K562 (cell line): ENCODE results near the gene FBXO48. TPM values are rescaled to one million over a fixed set of nuclear protein-coding genes. Genes with fewer than 3 reads are reported as not detected.

Experiments used
- ATAC-seq: fragments of 200-7000 bp; cut with Tn5 transposase; 3 replicates; pipeline ENCODE4 v1.9.1; 2020; ENCODE audit warnings: moderate library complexity
- BruUV-seq: library from RNA; stranded (reverse); fragments of 400-500 nt; replicated peaks from 2 replicates; lab custom pipeline; 2021; lab: Mats Ljungman, UMichigan
- CTCF ChIA-PET: fragments of 300-600 bp; formaldehyde crosslinking; extraction: SDS; loops from one replicate; lab custom pipeline; 2021; ENCODE audit warnings: low intra/inter-chr PET ratio; lab: Yijun Ruan, JAX
- POLR2A ChIA-PET: fragments of 300-600, 350-650 bp; sonication (Branson Sonifier 250); formaldehyde crosslinking; extraction: SDS; loops from one replicate; lab custom pipeline; 2021; ENCODE audit warnings: antibody characterized with exemption, inconsistent platforms; lab: Yijun Ruan, JAX
- DNase-seq, 4 experiments: peaks; one replicate each; pipeline versions ENCODE4 v3.0.0 to v3.0.0-alpha.2; 2011 to 2018; ENCODE audit warnings: low spot score in 3 of 4, mixed read lengths in 3 of 4; ENCODE audit errors: extremely low read depth in 1 of 4
- FAIRE-seq: peaks from 2 replicates; lab custom pipeline; 2011; peaks lifted over from hg19 to GRCh38; lab: Jason Lieb, UNC
- H2AFZ ChIP-seq: 2 replicates; pipeline ENCODE4 v1.6.0; 2011; ENCODE audit warnings: low read depth, low read length, control low read depth, inconsistent platforms
- H3K27ac ChIP-seq: fragments of 200-600 bp; 3 replicates; pipeline ENCODE4 v1.8.0; 2011; ENCODE audit warnings: low read depth, mild to moderate bottlenecking, control low read depth, inconsistent platforms, low read length, moderate library complexity, mixed read lengths; ENCODE audit errors: extremely low read depth
- H3K27me3 ChIP-seq, 2 experiments: fragments of 300-600 bp in 1 of 2; 2 replicates in 1 of 2; 3 replicates in 1 of 2; pipeline versions ENCODE4 v1.6.0 to v1.8.0; 2011; ENCODE audit warnings: inconsistent platforms in 2 of 2, low read length in 2 of 2, mild to moderate bottlenecking in 1 of 2, mixed read lengths in 1 of 2, moderate library complexity in 1 of 2; ENCODE audit not compliant: control insufficient read depth in 2 of 2, insufficient read depth in 2 of 2
- H3K36me3 ChIP-seq: fragments of 300-600 bp; 3 replicates; pipeline ENCODE4 v1.8.0; 2011; ENCODE audit warnings: mild to moderate bottlenecking, low read length, inconsistent platforms; ENCODE audit not compliant: control insufficient read depth, insufficient read depth
- H3K4me1 ChIP-seq, 2 experiments: fragments of 200-600 bp in 1 of 2; replicated peaks in 1 of 2; 2 replicates in 1 of 2; 3 replicates in 1 of 2; pipeline versions ENCODE4 v1.5.1 to v1.8.0; 2011; ENCODE audit warnings: inconsistent platforms in 2 of 2, low read length in 2 of 2, mild to moderate bottlenecking in 1 of 2, mixed read lengths in 1 of 2, moderate library complexity in 1 of 2; ENCODE audit not compliant: control insufficient read depth in 2 of 2, insufficient read depth in 2 of 2
- H3K4me2 ChIP-seq: 2 replicates; pipeline ENCODE4 v1.6.1; 2011; ENCODE audit warnings: low read length, control low read depth, inconsistent platforms, mixed read lengths; ENCODE audit not compliant: insufficient read depth
- H3K4me3 ChIP-seq: fragments of 200-600 bp; sonication (generic), shearing (Covaris generic); 2 replicates; pipeline ENCODE4 v1.5.1; 2016; ENCODE audit warnings: control low read depth, inconsistent platforms
- H3K79me2 ChIP-seq: fragments of 200-600 bp; 3 replicates; pipeline ENCODE4 v1.8.0; 2011; ENCODE audit warnings: low read length, inconsistent platforms; ENCODE audit not compliant: control insufficient read depth, insufficient read depth
- H3K9ac ChIP-seq, 2 experiments: 2 replicates each; pipeline versions ENCODE4 v1.6.0 to v1.6.1; 2011; ENCODE audit warnings: low read depth in 2 of 2, low read length in 2 of 2, control low read depth in 1 of 2, inconsistent platforms in 1 of 2, mild to moderate bottlenecking in 1 of 2, mixed read lengths in 1 of 2; ENCODE audit not compliant: insufficient read depth in 1 of 2
- H3K9me1 ChIP-seq: one replicate; pipeline ENCODE4 v1.6.0; 2011; ENCODE audit warnings: inconsistent platforms, mild to moderate bottlenecking, low read length, moderate library complexity; ENCODE audit not compliant: control insufficient read depth, insufficient read depth
- H3K9me3 ChIP-seq: replicated peaks from 2 replicates; pipeline ENCODE4 v1.5.1; 2011; ENCODE audit warnings: low read depth, low read length, inconsistent platforms; ENCODE audit not compliant: control insufficient read depth, insufficient read depth
- H4K20me1 ChIP-seq: replicated peaks from 2 replicates; pipeline ENCODE4 v1.6.1; 2011; ENCODE audit warnings: low read length, inconsistent platforms, mixed read lengths; ENCODE audit not compliant: control insufficient read depth, insufficient read depth
- BHLHE40 ChIP-seq: IDR thresholded peaks from 2 replicates; pipeline ENCODE4 v1.6.1; 2011; ENCODE audit warnings: low read length, improper control_type of control experiment
- DEAF1 ChIP-seq: fragments of 450-650 bp; formaldehyde crosslinking; IDR thresholded peaks from 2 replicates; pipeline ENCODE4 v1.4.0; 2020; ENCODE audit warnings: mild to moderate bottlenecking, moderate library complexity
- HDAC8 ChIP-seq: fragments of 450-650 bp; IDR thresholded peaks from 2 replicates; pipeline ENCODE4 v1.6.1; 2016; ENCODE audit warnings: mild to moderate bottlenecking, missing genetic modification characterization, moderate library complexity, missing compliant biosample characterization
- JUNB ChIP-seq: fragments of 450-650 bp; formaldehyde crosslinking; conservative IDR thresholded peaks from 2 replicates; pipeline ENCODE4 v1.4.0; 2020; ENCODE audit warnings: mild to moderate bottlenecking
- KAT2B ChIP-seq: IDR thresholded peaks from one replicate; pipeline ENCODE4 v1.6.1; 2012; ENCODE audit warnings: low read depth, mild to moderate bottlenecking, control low read depth, inconsistent platforms, low read length, moderate library complexity
- KDM4B ChIP-seq, 2 experiments: fragments of 450-650 bp in 1 of 2; sonication (generic) in 1 of 2; IDR thresholded peaks; 2 replicates each; pipeline ENCODE4 v1.6.1; 2016 to 2017; ENCODE audit warnings: borderline replicate concordance in 2 of 2, antibody characterized with exemption in 1 of 2, low read depth in 1 of 2, mild to moderate bottlenecking in 1 of 2
- MAZ ChIP-seq, 2 experiments: fragments of 450-650 bp in 1 of 2; sonication (generic) in 1 of 2; formaldehyde crosslinking; IDR thresholded peaks in 1 of 2; conservative IDR thresholded peaks in 1 of 2; 2 replicates each; pipeline versions ENCODE4 v1.4.0 to v1.5.0; 2020; ENCODE audit warnings: mild to moderate bottlenecking in 1 of 2, missing genetic modification reagents in 1 of 2
- MYNN ChIP-seq, 2 experiments: sonication (generic); formaldehyde crosslinking in 1 of 2; IDR thresholded peaks; 2 replicates each; pipeline versions ENCODE4 v1.5.0 to v1.6.1; 2016 to 2020; ENCODE audit warnings: antibody characterized with exemption in 1 of 2, missing genetic modification reagents in 1 of 2
- NCOA4 ChIP-seq: fragments of 450-650 bp; IDR thresholded peaks from 2 replicates; pipeline ENCODE4 v1.6.1; 2018; ENCODE audit warnings: mild to moderate bottlenecking; ENCODE audit not compliant: partially characterized antibody
- NFE2 ChIP-seq: IDR thresholded peaks from 2 replicates; pipeline ENCODE4 v1.6.1; 2014; ENCODE audit warnings: antibody characterized with exemption, low read depth
- TAL1 ChIP-seq: fragments of 450-650 bp; IDR thresholded peaks from 2 replicates; pipeline ENCODE4 v1.6.1; 2016; ENCODE audit warnings: mild to moderate bottlenecking
- TEAD1 ChIP-seq, 2 experiments: fragments of 450-650 bp in 1 of 2; sonication (generic) in 1 of 2; formaldehyde crosslinking; IDR thresholded peaks; 2 replicates each; pipeline versions ENCODE4 v1.4.0 to v1.8.0; 2020 to 2022; ENCODE audit warnings: mild to moderate bottlenecking in 2 of 2, missing genetic modification reagents in 1 of 2
- ZBTB2 ChIP-seq: fragments of 450-650 bp; IDR thresholded peaks from 2 replicates; pipeline ENCODE4 v1.6.1; 2016; ENCODE audit warnings: antibody characterized with exemption
- ZNF174 ChIP-seq: fragments of 250-450 bp; sonication (Bioruptor Pico); IDR thresholded peaks from 2 replicates; pipeline ENCODE4 v1.4.0; 2020; ENCODE audit warnings: mild to moderate bottlenecking
- ZNF311 ChIP-seq: fragments of 250-450 bp; sonication (Bioruptor Pico); IDR thresholded peaks from 2 replicates; pipeline ENCODE4 v1.4.0; 2020; ENCODE audit warnings: mild to moderate bottlenecking, moderate library complexity
- ZNF75A ChIP-seq: fragments of 450-650 bp; formaldehyde crosslinking; IDR thresholded peaks from 2 replicates; pipeline ENCODE4 v1.4.0; 2020; ENCODE audit warnings: mild to moderate bottlenecking
- ZNF79 ChIP-seq: fragments of 250-450 bp; sonication (Bioruptor Pico); IDR thresholded peaks from 2 replicates; pipeline ENCODE4 v1.4.0; 2020; ENCODE audit warnings: low read depth, mild to moderate bottlenecking, moderate library complexity
- WGBS: fragments of 100-300 bp; shearing (Covaris generic); methylation state at CpG from one replicate; pipeline ENCODE4 v1.1.6; 2016; ENCODE audit warnings: low coverage, mixed read lengths; ENCODE audit not compliant: insufficient coverage; ENCODE audit errors: missing lambda C conversion rate; 5-methylcytosine and 5-hydroxymethylcytosine counted together
- in situ Hi-C: fragments of 300-500 bp; cut with MboI; formaldehyde crosslinking; loops from 4 replicates; pipeline ENCODE4 v1.15.0; 2018; ENCODE audit warnings: inconsistent platforms, mixed read lengths
- intact Hi-C: fragments of 100-400 bp; cut with micrococcal nuclease; formaldehyde crosslinking; loops from 2 replicates; pipeline ENCODE4 v1.14.2; 2022
- polyA plus RNA-seq, 8 experiments: library from polyadenylated mRNA; depleted of rRNA in 4 of 8; stranded (reverse) in 5 of 8; unstranded in 3 of 8; fragments of >200 nt; fragmentation: Nextera tagmentation in 2 of 8; fragmentation: Illumina TruSeq in 1 of 8; extraction: Ambion mirVana in 2 of 8; extraction: Trizol in 1 of 8; gene quantifications; 2 replicates each; pipeline versions ENCODE4 v1.2.1 to v1.2.3, GENCODE V29; 2011 to 2014; ENCODE audit warnings: inconsistent platforms in 1 of 8, missing spikeins in 1 of 8
- total RNA-seq, 7 experiments: library from RNA; depleted of rRNA in 6 of 7; stranded (reverse); fragments of >200 nt in 6 of 7; fragmentation: Illumina TruSeq in 2 of 7; extraction: Trizol in 2 of 7; gene quantifications; 2 replicates each; pipeline versions ENCODE4 v1.2.1 to v1.2.3, GENCODE V29; 2011 to 2021; ENCODE audit warnings: low replicate concordance in 1 of 7
- TF ChIP-seq, protein P1 (sequence below): fragments of 250-450 bp; sonication (Bioruptor Pico); IDR thresholded peaks from 2 replicates; pipeline ENCODE4 v1.8.0; 2022; ENCODE audit warnings: inconsistent platforms

Gene FBXO48
- total and polyA plus RNA-seq, 9 of the 15 experiments (the other 6 are each of a cell fraction or from before 2014, with no cell fraction given): 0.36 to 1.8 (median 0.73) TPM

- Histone ChIP-seq H4K20me1 (no peaks in the 10 kb centered on the region), H3K4me1 (peaks cover 3 to 40% of the 10 kb centered on the region in 2 experiments), H3K27me3 (no peaks in the 10 kb centered on the region), H3K79me2 (no peaks in the 10 kb centered on the region), H3K4me2 (peak overlapping the region; percentile 26; the same call in 1 of the 2 replicates), H3K9me1 (no peaks in the 10 kb centered on the region), H3K27ac (peak overlapping the region; percentile 44; the same call in 1 of the 3 replicates), H3K36me3 (no peaks in the 10 kb centered on the region), H3K4me3 (no peak overlapping the region), H2AFZ (peak overlapping the region; percentile 9; the same call in 1 of the 2 replicates), H3K9me3 (no peaks in the 10 kb centered on the region), H3K9ac (no peak overlapping the region)
- intact Hi-C loops: no loop called here
- in situ Hi-C loops: no loop called here
- ChIA-PET POLR2A (interaction anchor here (0.7 to 1.2 kb wide), 4 partner anchors 9 to 192 kb away, joined by 3 to 6 read pairs (median 4); no protein-coding TSS in a partner anchor), CTCF (no interaction called here)
- 2% methylated on average over 3 of the region's 3 CpGs for WGBS
- ATAC-seq: peak; percentile 90
- no TSS peak for BruUV-seq
- DNase-seq: peak in 1 of 4 experiments; percentile 57
- FAIRE-seq: peak; percentile 80
- TF ChIP-seq ZNF75A (no peak), HDAC8 (peak; percentile 70; the same call in 1 of the 2 replicates), MAZ (CRISPR knock-in tag; conservative IDR thresholded peaks at IDR 0.05 in 1 of 2, IDR thresholded peaks at IDR 0.05 in 1 of 2) (peak; percentile 41 to 47; a peak in 2 of 4 replicates), BHLHE40 (no peak), ZNF311 (CRISPR knock-in tag) (0 out of 2 replicates have a peak, but pooled peaks have one; percentile 17), MYNN (IDR thresholded peaks at IDR 0.05) (no peak), MYNN (CRISPR knock-in tag; IDR thresholded peaks at IDR 0.05) (no peak), JUNB (CRISPR knock-in tag) (peak; percentile 79; the same call in 1 of the 2 replicates), DEAF1 (CRISPR knock-in tag) (peak; percentile 66), KAT2B (no peak), ZBTB2 (no peak), NCOA4 (no peak), NFE2 (no peak), ZNF79 (peak; percentile 74), TAL1 (peak; percentile 3; the same call in 1 of the 2 replicates), ZNF174 (CRISPR knock-in tag) (no peak), TEAD1 (CRISPR knock-in tag; IDR thresholded peaks at IDR 0.05) (peak; percentile 51 to 90; a peak in 3 of 4 replicates), KDM4B (IDR thresholded peaks at IDR 0.05; ENCODE audit: borderline replicate concordance in 2 of 2, low read depth in 1 of 2) (no peak)
- TF ChIP-seq, protein P1, sequence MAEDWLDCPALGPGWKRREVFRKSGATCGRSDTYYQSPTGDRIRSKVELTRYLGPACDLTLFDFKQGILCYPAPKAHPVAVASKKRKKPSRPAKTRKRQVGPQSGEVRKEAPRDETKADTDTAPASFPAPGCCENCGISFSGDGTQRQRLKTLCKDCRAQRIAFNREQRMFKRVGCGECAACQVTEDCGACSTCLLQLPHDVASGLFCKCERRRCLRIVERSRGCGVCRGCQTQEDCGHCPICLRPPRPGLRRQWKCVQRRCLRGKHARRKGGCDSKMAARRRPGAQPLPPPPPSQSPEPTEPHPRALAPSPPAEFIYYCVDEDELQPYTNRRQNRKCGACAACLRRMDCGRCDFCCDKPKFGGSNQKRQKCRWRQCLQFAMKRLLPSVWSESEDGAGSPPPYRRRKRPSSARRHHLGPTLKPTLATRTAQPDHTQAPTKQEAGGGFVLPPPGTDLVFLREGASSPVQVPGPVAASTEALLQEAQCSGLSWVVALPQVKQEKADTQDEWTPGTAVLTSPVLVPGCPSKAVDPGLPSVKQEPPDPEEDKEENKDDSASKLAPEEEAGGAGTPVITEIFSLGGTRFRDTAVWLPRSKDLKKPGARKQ: no peak
Observed at GRCh38 chr2:68420254-68420910, 46.7 kb downstream of the FBXO48 start.
